Epithelial cell of prostate (primary cell): ENCODE measurements around the gene RNF225.
"Not testable (repeated sequence)": the region's sequence is repeated elsewhere in the genome, so short reads cannot be mapped to it uniquely, and the experiment has no call there.

Source experiments
- DNase-seq: peaks from one replicate; pipeline ENCODE4 v3.0.0-alpha.2; 2011; ENCODE audit warnings: low read depth, low spot score
- H3K27ac ChIP-seq: fragments of 450-650 bp; 2 replicates; pipeline ENCODE4 v1.5.1; 2017; ENCODE audit warnings: mild to moderate bottlenecking

The RNF225 gene

DNA sequence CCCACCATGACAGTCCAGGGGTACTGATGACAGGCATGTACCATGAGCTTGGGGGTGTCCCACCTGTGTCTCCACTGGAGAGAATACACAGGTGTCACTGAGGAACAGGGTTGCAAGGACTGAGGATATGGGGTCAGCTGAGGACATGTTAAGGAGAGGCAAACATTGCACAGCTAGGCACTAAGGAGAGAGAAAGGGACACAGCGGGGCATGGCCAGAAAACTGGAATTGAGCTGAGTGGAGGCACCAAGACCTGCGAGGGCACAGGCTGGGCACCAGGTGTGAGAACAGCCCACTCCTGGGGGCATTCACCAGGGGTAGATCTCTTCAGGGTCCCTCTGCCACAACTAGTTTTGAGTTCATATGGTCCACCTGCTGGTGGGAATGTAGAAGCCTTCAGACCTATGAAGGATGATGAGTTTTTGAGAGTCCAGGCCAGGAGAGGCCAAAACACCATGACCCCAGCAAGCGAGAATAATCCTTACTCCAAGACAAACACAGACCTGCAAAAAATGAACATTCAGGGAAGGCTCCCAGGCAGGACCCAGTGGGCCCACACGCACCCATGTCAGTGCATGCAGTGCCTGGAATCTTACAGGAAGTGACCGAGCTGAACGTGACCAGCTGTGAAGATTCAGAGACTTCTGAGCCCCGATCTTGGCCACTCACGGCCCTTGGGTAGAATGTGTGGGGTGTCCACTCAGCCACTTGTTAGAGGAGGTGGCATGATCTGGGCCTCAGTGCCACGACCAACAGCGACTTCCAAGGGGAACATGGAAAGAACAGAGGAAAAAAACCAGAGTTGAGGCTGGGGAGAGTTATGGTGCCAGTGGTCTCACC lies 11.6 kb downstream of the RNF225 start:
- H3K27ac ChIP-seq = peak overlapping the region; percentile 71
- DNase-seq = no peak

DNA sequence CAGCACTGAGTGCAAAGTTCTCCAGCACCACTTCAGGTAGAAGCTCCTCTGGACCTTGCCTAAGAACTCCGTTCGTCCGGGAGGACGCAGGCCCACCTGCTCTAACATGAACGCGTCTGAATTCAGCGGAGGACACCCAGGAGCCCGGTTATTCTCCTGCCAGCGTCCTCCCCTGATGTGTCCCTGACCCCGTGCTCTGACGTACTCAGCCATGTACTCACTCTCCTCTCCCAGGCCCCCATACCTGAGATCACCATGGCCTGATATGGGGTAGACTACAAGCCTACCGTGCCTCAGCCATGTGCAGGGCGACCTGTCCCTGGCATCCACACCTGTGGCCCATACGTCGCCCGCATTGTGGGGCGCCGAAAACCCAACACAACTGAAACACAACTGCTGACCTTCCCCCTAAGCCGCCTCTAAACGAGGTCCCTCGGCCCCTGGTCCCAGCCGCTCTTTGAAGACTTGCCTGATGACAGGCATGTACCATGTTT lies 12.2 kb downstream of the RNF225 start:
- peak overlapping the region; percentile 71 for H3K27ac ChIP-seq
- DNase-seq = no peak

DNA sequence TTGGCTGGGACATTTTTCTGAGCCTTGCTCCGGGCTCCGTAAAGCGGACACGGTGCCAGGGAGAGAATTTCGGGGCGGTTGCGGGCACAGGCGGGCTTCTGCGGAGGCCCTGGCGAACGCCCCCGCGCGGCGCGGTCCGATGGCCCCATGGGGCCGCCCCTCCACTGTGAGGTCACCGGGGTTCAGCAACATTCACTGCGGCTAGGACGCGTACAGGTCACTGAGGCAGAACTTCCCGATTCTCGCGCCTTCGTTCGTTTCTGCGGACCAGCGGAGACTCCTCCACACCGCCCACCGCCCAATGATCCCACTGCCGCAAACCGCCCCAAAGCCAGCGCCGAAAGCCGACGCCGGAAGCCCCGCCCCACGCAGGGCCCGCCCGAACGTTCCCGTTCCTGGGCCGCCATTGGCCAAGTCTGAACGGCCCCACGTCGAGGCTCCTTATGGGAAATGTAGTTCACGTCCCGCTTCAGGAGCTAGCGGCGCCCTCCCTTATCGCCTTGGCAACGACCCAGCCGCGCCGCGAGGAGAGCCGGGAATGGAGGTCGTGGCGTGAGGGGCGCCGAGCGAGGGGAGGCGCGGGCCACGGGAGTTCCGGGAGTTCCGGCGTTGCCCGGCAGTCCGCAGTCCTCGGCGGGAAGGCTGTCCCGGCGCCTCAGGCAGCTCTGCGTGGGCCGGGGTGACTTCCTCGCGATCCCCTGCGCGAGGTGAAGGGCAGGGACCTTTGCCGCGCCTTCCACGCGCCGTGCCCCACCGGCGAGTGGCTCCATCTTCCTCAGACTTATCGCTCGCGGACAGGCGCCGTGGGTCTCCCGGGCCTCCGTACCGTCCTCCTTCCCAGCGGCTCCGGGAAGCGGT lies 12.9 kb downstream of the RNF225 start, which contains the start of gene ZNF584:
TSS of gene ZNF584 (plus strand) at position 498 of the 858 bp plus-strand sequence. CDS start 499 bp downstream, outside the sequence.
- peak within 1 kb of the TSS; percentile 71 for H3K27ac ChIP-seq
- DNase-seq = no peak

- DNase-seq = no peak
- H3K27ac ChIP-seq = peak overlapping the region; percentile 71
Observed at GRCh38 chr19:58409010-58409790, 13.7 kb downstream of the RNF225 start.

DNA sequence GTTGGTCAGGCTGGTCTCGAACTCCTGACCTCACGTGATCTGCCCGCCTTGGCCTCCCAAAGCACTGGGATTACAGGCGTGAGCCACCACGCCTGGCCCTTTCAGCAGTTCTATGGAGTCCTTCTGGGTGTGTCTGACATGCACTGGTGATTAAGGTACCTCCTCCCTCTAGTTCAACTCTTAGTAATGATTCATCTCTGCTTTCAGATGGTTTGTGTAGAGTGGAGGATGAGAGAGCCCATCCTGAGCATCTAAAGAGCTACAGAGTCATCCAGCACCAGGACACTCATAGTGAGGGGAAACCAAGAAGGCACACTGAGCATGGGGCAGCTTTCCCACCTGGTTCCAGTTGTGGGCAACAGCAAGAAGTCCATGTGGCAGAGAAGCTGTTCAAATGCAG lies 21.1 kb downstream of the RNF225 start:
- DNase-seq = no peak
- H3K27ac ChIP-seq = no peak overlapping the region

GRCh38 chr19:58417071-58417470 lies 21.6 kb downstream of the RNF225 start:
- no peak for DNase-seq

DNA sequence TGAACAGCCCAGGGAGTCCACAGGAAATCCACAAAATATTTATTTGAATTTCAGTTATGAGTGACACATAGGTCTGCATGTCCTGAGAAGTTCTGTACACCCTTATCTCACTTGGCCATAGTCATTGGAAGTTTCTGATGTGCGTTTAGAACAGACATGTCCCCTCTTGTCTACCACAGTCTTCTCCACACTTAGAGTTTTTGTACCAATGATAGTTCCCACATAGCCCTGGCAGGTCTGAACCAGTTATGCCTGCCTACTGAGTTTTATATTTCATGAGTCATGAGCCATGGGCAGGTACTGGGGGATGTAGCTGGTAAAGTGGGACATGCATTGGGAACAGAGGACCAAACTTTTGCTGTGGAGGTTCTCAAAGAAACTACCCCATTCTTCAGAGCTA lies 33.2 kb downstream of the RNF225 start:
- peak; percentile 90 for DNase-seq
- H3K27ac ChIP-seq = peak overlapping the region; percentile 68

More at GRCh38 chr19:58417071-58417470, 21.6 kb downstream of the RNF225 start:
- H3K27ac ChIP-seq = no peak overlapping the region

- no peak for DNase-seq
Observed at GRCh38 chr19:58429745-58430144, 34.3 kb downstream of the RNF225 start.

DNA sequence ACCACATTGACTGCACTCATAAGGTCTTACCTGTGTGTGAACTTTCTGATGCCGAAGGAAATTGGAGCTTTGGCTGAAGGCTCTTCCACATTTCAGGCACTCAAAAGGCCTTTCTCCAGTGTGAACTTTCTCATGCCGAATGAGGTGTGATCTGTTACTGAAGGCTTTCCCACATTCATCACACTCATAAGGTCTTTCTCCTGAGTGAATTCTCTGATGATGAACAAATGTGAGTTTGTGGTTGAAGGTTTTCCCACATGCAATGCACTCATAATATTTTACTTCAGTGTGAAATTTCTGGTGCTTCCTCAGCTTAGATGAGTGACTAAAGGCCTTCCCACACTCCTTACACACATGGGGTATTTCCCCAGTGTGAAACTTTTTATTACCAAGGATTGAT lies 38.8 kb downstream of the RNF225 start:
- no peak overlapping the region for H3K27ac ChIP-seq
- DNase-seq = no peak

More at GRCh38 chr19:58429745-58430144, 34.3 kb downstream of the RNF225 start:
- peak overlapping the region; percentile 68 for H3K27ac ChIP-seq

DNA sequence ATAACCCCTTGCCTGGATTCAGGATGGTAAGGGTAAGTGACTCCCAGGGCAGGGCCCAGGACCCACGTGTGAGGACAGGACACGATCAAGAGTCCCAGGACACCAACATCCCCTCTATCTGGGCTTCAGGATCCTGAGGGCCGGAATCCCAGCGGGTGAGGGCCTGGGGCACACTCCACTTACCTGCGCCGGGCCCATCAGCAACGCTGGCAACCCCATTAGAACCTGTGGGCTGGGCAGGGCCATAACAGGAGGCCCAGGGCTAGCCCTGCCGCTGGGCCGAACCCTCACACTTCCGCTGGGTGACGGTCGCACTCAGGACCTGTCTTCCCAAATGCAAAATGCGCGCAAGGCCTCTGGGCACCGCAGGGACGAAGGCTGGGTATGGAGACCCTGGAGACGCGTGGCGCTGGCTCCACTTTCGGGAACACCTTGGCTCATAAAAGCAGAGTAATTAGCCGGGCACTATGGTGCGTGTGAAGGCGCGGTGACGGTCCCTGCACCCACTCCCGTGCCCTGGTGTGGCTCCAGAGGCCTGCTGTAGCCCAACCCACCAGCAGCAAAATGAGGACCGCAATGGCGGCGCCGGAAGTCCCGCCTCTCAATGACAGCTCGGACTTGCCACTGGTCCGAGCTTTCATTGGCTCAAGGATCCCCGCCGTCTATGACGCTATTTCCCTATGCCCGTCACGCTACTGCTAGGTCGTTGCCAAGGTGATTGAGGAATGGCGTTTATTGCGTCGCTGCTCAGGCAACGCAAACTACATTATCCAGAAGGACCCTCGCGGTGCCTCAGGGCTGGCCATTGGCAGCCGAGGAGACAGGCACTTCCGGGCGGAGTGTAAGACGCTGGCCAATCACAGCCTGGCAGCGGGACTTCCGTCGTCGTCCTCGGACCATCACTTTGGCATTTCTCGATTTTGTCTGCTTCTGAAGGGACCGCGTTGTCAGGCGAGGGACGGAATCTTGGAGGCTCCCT lies 44.4 kb downstream of the RNF225 start, which contains the start of gene ZNF132:
TSS of gene ZNF132 (minus strand) at position 578 of the 979 bp plus-strand sequence. CDS start at position 246, 332 bp downstream.
- peak; percentile 97 for DNase-seq

DNA sequence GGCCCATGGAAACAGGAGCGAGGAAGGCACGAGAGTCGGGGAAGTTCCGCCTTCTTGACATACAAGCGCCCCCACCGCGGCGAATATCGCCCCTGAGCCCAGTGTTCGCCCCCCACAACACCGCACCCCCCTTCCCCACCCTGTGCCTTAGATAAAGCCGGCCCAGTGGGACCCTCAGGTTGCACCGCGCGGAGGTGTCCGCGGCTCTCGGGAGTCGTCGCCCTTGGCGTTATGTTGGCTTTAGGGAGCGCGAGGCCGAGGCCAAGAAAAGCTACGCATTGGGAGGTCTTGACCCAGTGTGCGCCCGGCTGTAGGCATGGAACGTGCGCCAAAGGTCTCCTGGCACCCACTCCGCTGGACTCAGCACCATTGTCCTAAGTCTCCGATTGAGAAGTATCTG lies 45.1 kb downstream of the RNF225 start:
- DNase-seq = no peak

More for the DNA sequence above, 44.4 kb downstream of the RNF225 start, which contains the start of gene ZNF132:
- H3K27ac ChIP-seq = peak within 1 kb of the TSS; percentile 41

DNA sequence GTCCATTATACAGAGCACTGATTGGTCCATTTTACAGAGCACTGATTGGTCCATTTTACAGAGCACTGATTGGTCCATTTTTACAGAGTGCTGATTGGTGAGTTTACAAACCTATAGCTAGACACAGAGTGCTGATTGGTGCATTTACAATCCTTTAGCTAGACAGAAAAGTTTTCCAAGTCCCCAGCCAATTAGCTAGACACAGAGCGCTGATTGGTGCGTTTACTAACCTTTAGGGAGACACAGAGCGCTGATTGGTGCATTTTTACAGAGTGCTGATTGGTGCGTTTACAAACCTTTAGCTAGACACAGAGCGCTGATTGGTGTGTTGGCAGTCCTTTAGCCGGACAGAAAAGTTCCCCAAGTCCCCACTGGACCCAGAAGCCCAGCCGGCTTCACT lies 47.5 kb downstream of the RNF225 start:
- H3K27ac ChIP-seq, DNase-seq: not testable (repeated sequence)

More for the DNA sequence above, 45.1 kb downstream of the RNF225 start:
- H3K27ac ChIP-seq = peak overlapping the region; percentile 41
